Smooth muscle cell of the brain vasculature (primary cell): ENCODE results near the gene PLRG1.
A peak's percentile ranks its signal among the peaks of the same experiment; 100 is the strongest.

Experiments
- DNase-seq: peaks from one replicate; pipeline ENCODE4 v3.0.0-alpha.2; 2012; ENCODE audit warnings: low read depth, low spot score

The PLRG1 gene

GRCh38 chr4:154573190-154573870 lies 23.1 kb upstream of the PLRG1 start:
- no peak for DNase-seq

- DNase-seq, result no peak
Measured at GRCh38 chr4:154569584-154569983, 19.4 kb upstream of the PLRG1 start.

GRCh38 chr4:154569028-154569427 lies 18.8 kb upstream of the PLRG1 start:
- no peak for DNase-seq

- DNase-seq, result no peak
Measured at GRCh38 chr4:154566639-154567204, 16.5 kb upstream of the PLRG1 start.

GRCh38 chr4:154565704-154566103 lies 15.5 kb upstream of the PLRG1 start:
- no peak for DNase-seq

- DNase-seq, result no peak
Measured at GRCh38 chr4:154564311-154564710, 14.1 kb upstream of the PLRG1 start.

- DNase-seq, result no peak
Measured at GRCh38 chr4:154562697-154563254, 12.6 kb upstream of the PLRG1 start, which contains the start of gene FGB. Gene FGB, plus strand, starts transcription at chr4:154563011. Its CDS starts 8 bp downstream, at chr4:154563019.

- no peak for DNase-seq
Measured at GRCh38 chr4:154560824-154561231, 10.6 kb upstream of the PLRG1 start.

GRCh38 chr4:154560419-154560801 lies 10.2 kb upstream of the PLRG1 start:
- no peak for DNase-seq

GRCh38 chr4:154559494-154560418 lies 9.6 kb upstream of the PLRG1 start:
- peak; percentile 10 for DNase-seq

GRCh38 chr4:154559141-154559493 lies 8.9 kb upstream of the PLRG1 start:
- DNase-seq, result no peak

GRCh38 chr4:154551872-154552686 lies 1.9 kb upstream of the PLRG1 start:
- DNase-seq, result peak; percentile 66

- DNase-seq, result no peak
Measured at GRCh38 chr4:154545689-154546088, 4.5 kb downstream of the PLRG1 start.

- no peak for DNase-seq
Measured at GRCh38 chr4:154542271-154542879, 7.8 kb downstream of the PLRG1 start.

- DNase-seq, result no peak
Measured at GRCh38 chr4:154534296-154534695, 15.9 kb downstream of the PLRG1 start.

GRCh38 chr4:154529728-154530519 lies 20.3 kb downstream of the PLRG1 start:
- DNase-seq, result no peak

GRCh38 chr4:154528869-154529268 lies 21.3 kb downstream of the PLRG1 start:
- no peak for DNase-seq

GRCh38 chr4:154527308-154527707 lies 22.9 kb downstream of the PLRG1 start:
- no peak for DNase-seq

- no peak for DNase-seq
Measured at GRCh38 chr4:154526151-154526550, 24.0 kb downstream of the PLRG1 start.

GRCh38 chr4:154521607-154522006 lies 28.6 kb downstream of the PLRG1 start:
- DNase-seq, result no peak
